Hepatocyte (in vitro differentiated cells): ENCODE measurements around the gene ZNG1F. TPM values are rescaled to one million over a fixed set of nuclear protein-coding genes. Genes with fewer than 3 reads are reported as not detected.
"Not testable (repeated sequence)": the region's sequence is repeated elsewhere in the genome, so short reads cannot be mapped to it uniquely, and the experiment has no call there.

ENCODE experiments used
- DNase-seq: peaks from one replicate; pipeline ENCODE4 v3.0.0-alpha.2; 2016; ENCODE audit warnings: low spot score
- H2AFZ ChIP-seq: fragments of 200-600 bp; sonication (generic); 2 replicates; pipeline ENCODE4 v1.6.0; 2016; ENCODE audit warnings: antibody characterized with exemption, mild to moderate bottlenecking
- H3K27ac ChIP-seq: fragments of 200-600 bp; sonication (generic); 2 replicates; pipeline ENCODE4 v1.5.1; 2016; ENCODE audit warnings: mild to moderate bottlenecking
- H3K27me3 ChIP-seq: fragments of 200-600 bp; sonication (generic); 2 replicates; pipeline ENCODE4 v1.6.1; 2016
- H3K36me3 ChIP-seq: fragments of 200-600 bp; sonication (generic); replicated peaks from 2 replicates; pipeline ENCODE4 v1.5.1; 2016; ENCODE audit warnings: low read depth; ENCODE audit not compliant: insufficient read depth
- H3K4me1 ChIP-seq: fragments of 200-600 bp; sonication (generic); 2 replicates; pipeline ENCODE4 v1.5.1; 2016; ENCODE audit warnings: mild to moderate bottlenecking, moderate library complexity; ENCODE audit not compliant: insufficient read depth
- H3K4me2 ChIP-seq: fragments of 200-600 bp; sonication (generic); 2 replicates; pipeline ENCODE4 v1.6.0; 2016
- H3K4me3 ChIP-seq: fragments of 200-600 bp; sonication (generic); 2 replicates; pipeline ENCODE4 v1.5.1; 2016; ENCODE audit warnings: mild to moderate bottlenecking
- H3K79me2 ChIP-seq: fragments of 200-600 bp; sonication (generic); 2 replicates; pipeline ENCODE4 v1.6.0; 2017; ENCODE audit warnings: mild to moderate bottlenecking
- H3K9me2 ChIP-seq: fragments of 200-600 bp; sonication (generic); replicated peaks from 2 replicates; pipeline ENCODE4 v1.6.0; 2017; ENCODE audit warnings: mild to moderate bottlenecking; ENCODE audit not compliant: insufficient read depth
- H3K9me3 ChIP-seq: fragments of 200-600 bp; sonication (generic); 2 replicates; pipeline ENCODE4 v1.5.1; 2016; ENCODE audit warnings: low read depth, mild to moderate bottlenecking
- H4K20me1 ChIP-seq: fragments of 200-600 bp; sonication (generic); 2 replicates; pipeline ENCODE4 v1.6.0; 2016; ENCODE audit warnings: mild to moderate bottlenecking; ENCODE audit not compliant: insufficient read depth, poor library complexity, severe bottlenecking
- CTCF ChIP-seq: fragments of 200-600 bp; sonication (generic); IDR thresholded peaks from 2 replicates; pipeline ENCODE4 v1.5.1; 2016; ENCODE audit warnings: antibody characterized with exemption, mild to moderate bottlenecking; ENCODE audit not compliant: poor library complexity
- EZH2 ChIP-seq: fragments of 200-600 bp; sonication (generic); IDR thresholded peaks from 2 replicates; pipeline ENCODE4 v1.6.1; 2016; ENCODE audit warnings: antibody characterized with exemption, mild to moderate bottlenecking, borderline replicate concordance
- EZH2phosphoT487 ChIP-seq: fragments of 200-600 bp; sonication (generic); IDR thresholded peaks from one replicate; pipeline ENCODE4 v1.6.1; 2018; ENCODE audit warnings: antibody characterized with exemption, mild to moderate bottlenecking, low read depth, moderate library complexity; ENCODE audit not compliant: unreplicated experiment, severe bottlenecking
- WGBS: methylation state at CpG from one replicate; pipeline ENCODE4 v1.1.6; 2016; ENCODE audit warnings: low lambda C conversion rate; ENCODE audit errors: missing lambda C conversion rate; 5-methylcytosine and 5-hydroxymethylcytosine counted together
- polyA plus RNA-seq: library from polyadenylated mRNA; unstranded; fragments of >200 nt; fragmentation: Nextera tagmentation; extraction: Ambion mirVana; gene quantifications from 2 replicates; pipeline ENCODE4 v1.2.1, GENCODE V29; 2016
- total RNA-seq: library from RNA; depleted of rRNA; stranded (reverse); fragments of >200 nt; gene quantifications from 2 replicates; pipeline ENCODE4 v1.2.3, GENCODE V29; 2014

Gene ZNG1F
- total and polyA plus RNA-seq, 2 experiments from 2014 or later: 14.3 to 19.2 TPM

- DNase-seq: peak; percentile 28
- Histone ChIP-seq H3K4me1 (no peaks in the 10 kb centered on the region), H3K27me3 (no peaks in the 10 kb centered on the region), H3K79me2 (no peaks in the 10 kb centered on the region), H3K36me3 (peaks cover 4% of the 10 kb centered on the region), H3K9me2 (no peaks in the 10 kb centered on the region), H2AFZ (no peak overlapping the region), H4K20me1 (no peaks in the 10 kb centered on the region), H3K9me3 (no peaks in the 10 kb centered on the region), H3K4me3 (no peak overlapping the region), H3K27ac (no peak overlapping the region), H3K4me2 (no peak overlapping the region)
- 57% methylated on average over 7 of the region's 7 CpGs for WGBS
- TF ChIP-seq EZH2phosphoT487: no peak
- no peak for TF ChIP-seq CTCF
- TF ChIP-seq EZH2: no peak
These were observed 40.6 kb upstream of the ZNG1F start for GRCh38 chr9:41229408-41230401.

- not testable (repeated sequence) for H3K27me3 ChIP-seq, H3K27ac ChIP-seq, H3K9me3 ChIP-seq, H4K20me1 ChIP-seq, H2AFZ ChIP-seq, H3K79me2 ChIP-seq, H3K4me2 ChIP-seq, DNase-seq, H3K36me3 ChIP-seq, H3K4me1 ChIP-seq, H3K4me3 ChIP-seq, H3K9me2 ChIP-seq
- 82% methylated on average over 3 of the region's 4 CpGs for WGBS
These were observed 30.7 kb upstream of the ZNG1F start for GRCh38 chr9:41219831-41220230.

- H3K4me3 ChIP-seq, H3K9me3 ChIP-seq, H3K36me3 ChIP-seq, H3K4me1 ChIP-seq, H3K27ac ChIP-seq, H2AFZ ChIP-seq, H3K4me2 ChIP-seq, DNase-seq, H3K9me2 ChIP-seq, H4K20me1 ChIP-seq, H3K27me3 ChIP-seq, H3K79me2 ChIP-seq: not testable (repeated sequence)
- WGBS: no CpG with 5 or more reads among the region's 11 CpGs
These were observed 678 bp downstream of the ZNG1F start for GRCh38 chr9:41188439-41188838.

- not testable (repeated sequence) for H3K4me1 ChIP-seq
- peak; percentile 6 for DNase-seq
These were observed 14.1 kb downstream of the ZNG1F start for GRCh38 chr9:41174994-41175393.

GRCh38 chr9:41150116-41150515, 39.0 kb downstream of the ZNG1F start:
- H3K9me2 ChIP-seq, H3K4me3 ChIP-seq, H3K9me3 ChIP-seq, H3K4me2 ChIP-seq, H3K79me2 ChIP-seq, H4K20me1 ChIP-seq, H3K36me3 ChIP-seq, H2AFZ ChIP-seq, H3K27ac ChIP-seq, H3K27me3 ChIP-seq, H3K4me1 ChIP-seq, DNase-seq: not testable (repeated sequence)
- 75% methylated on average over 14 of the region's 18 CpGs for WGBS

More at GRCh38 chr9:41174994-41175393, 14.1 kb downstream of the ZNG1F start:
- H3K27me3 ChIP-seq, H3K4me2 ChIP-seq, H3K36me3 ChIP-seq, H4K20me1 ChIP-seq, H3K4me3 ChIP-seq, H2AFZ ChIP-seq, H3K9me2 ChIP-seq, H3K27ac ChIP-seq, H3K9me3 ChIP-seq, H3K79me2 ChIP-seq: not testable (repeated sequence)
- 76% methylated on average over 4 of the region's 4 CpGs for WGBS

- H3K36me3 ChIP-seq, H4K20me1 ChIP-seq, H3K4me1 ChIP-seq, H3K27ac ChIP-seq, H3K79me2 ChIP-seq, H3K4me3 ChIP-seq, DNase-seq, H3K9me3 ChIP-seq, H3K4me2 ChIP-seq, H3K9me2 ChIP-seq, H2AFZ ChIP-seq, H3K27me3 ChIP-seq: not testable (repeated sequence)
- WGBS: 82% methylated on average over 2 of the region's 2 CpGs
These were observed 47.2 kb downstream of the ZNG1F start for GRCh38 chr9:41141878-41142277.

GRCh38 chr9:41128581-41128980, 60.5 kb downstream of the ZNG1F start, which contains the start of gene FOXD4L6:
Gene FOXD4L6, minus strand, starts transcription at chr9:41128681. Its CDS starts 298 bp downstream, at chr9:41128383.
- H2AFZ ChIP-seq, H3K4me2 ChIP-seq, H3K9me2 ChIP-seq, H3K4me1 ChIP-seq, DNase-seq, H3K9me3 ChIP-seq, H3K79me2 ChIP-seq, H3K27ac ChIP-seq, H3K4me3 ChIP-seq, H3K36me3 ChIP-seq, H3K27me3 ChIP-seq, H4K20me1 ChIP-seq: not testable (repeated sequence)
- WGBS: 60% methylated on average over 1 of the region's 15 CpGs
